Caco-2 (cell line): Measurements from ENCODE around the gene ASPN. TPM values are rescaled to one million over a fixed set of nuclear protein-coding genes. Genes with fewer than 3 reads are reported as not detected.

Source experiments
- BruUV-seq: library from RNA; stranded (reverse); fragments of 400-500 nt; replicated peaks from 2 replicates; lab custom pipeline; 2021; lab: Mats Ljungman, UMichigan
- CTCF ChIA-PET: fragments of 300-600 bp; sonication (Branson Sonifier 250); formaldehyde crosslinking; loops from one replicate; lab custom pipeline; 2022; ENCODE audit warnings: antibody characterized with exemption; lab: Charles Lee
- POLR2A ChIA-PET: fragments of 300-600 bp; sonication (Branson Sonifier 250); formaldehyde crosslinking; loops from one replicate; lab custom pipeline; 2022; ENCODE audit warnings: antibody characterized with exemption; lab: Charles Lee
- DNase-seq, 2 experiments: peaks; one replicate each; pipeline versions ENCODE4 v3.0.0 to v3.0.0-alpha.2; 2020 to 2022
- H3K27me3 ChIP-seq: replicated peaks from 2 replicates; pipeline ENCODE4 v1.6.0; 2011; ENCODE audit warnings: low read length; ENCODE audit not compliant: control insufficient read depth, insufficient read depth
- H3K36me3 ChIP-seq: 2 replicates; pipeline ENCODE4 v1.5.1; 2011; ENCODE audit warnings: low read length; ENCODE audit not compliant: control insufficient read depth, insufficient read depth
- H3K4me1 ChIP-seq: fragments of 250-450 bp; sonication (Bioruptor Pico); 2 replicates; pipeline ENCODE4 v1.5.1; 2020; ENCODE audit warnings: mild to moderate bottlenecking
- H3K4me3 ChIP-seq: 2 replicates; pipeline ENCODE4 v1.5.1; 2011; ENCODE audit warnings: low read depth, mild to moderate bottlenecking, control low read depth, low read length
- H3K9me3 ChIP-seq: fragments of 250-450 bp; sonication (Bioruptor Pico); 2 replicates; pipeline ENCODE4 v1.5.1; 2020; ENCODE audit warnings: mild to moderate bottlenecking, moderate library complexity
- H3K27ac Mint-ChIP-seq: one replicate; pipeline ENCODE4 v1.8.0; 2022; ENCODE audit warnings: mixed read lengths; ENCODE audit not compliant: unreplicated experiment
- H3K27me3 Mint-ChIP-seq: one replicate; pipeline ENCODE4 v1.8.0; 2022; ENCODE audit warnings: mixed read lengths; ENCODE audit not compliant: insufficient read depth, unreplicated experiment
- H3K36me3 Mint-ChIP-seq: one replicate; pipeline ENCODE4 v1.8.0; 2022; ENCODE audit warnings: mild to moderate bottlenecking, mixed read lengths; ENCODE audit not compliant: insufficient read depth, unreplicated experiment
- H3K4me1 Mint-ChIP-seq: one replicate; pipeline ENCODE4 v1.8.0; 2022; ENCODE audit warnings: low read depth, mixed read lengths; ENCODE audit not compliant: unreplicated experiment
- H3K4me3 Mint-ChIP-seq: one replicate; pipeline ENCODE4 v1.8.0; 2022; ENCODE audit warnings: mild to moderate bottlenecking, moderate library complexity, mixed read lengths; ENCODE audit not compliant: unreplicated experiment
- H3K9me3 Mint-ChIP-seq: one replicate; pipeline ENCODE4 v1.8.0; 2022; ENCODE audit warnings: mixed read lengths; ENCODE audit not compliant: unreplicated experiment
- intact Hi-C: fragments of 100-400 bp; cut with micrococcal nuclease; formaldehyde crosslinking; loops from one replicate; pipeline ENCODE4 v1.10.0; 2022; ENCODE audit not compliant: unreplicated experiment
- microRNA-seq: library from miRNA; unstranded; fragments of <30 nt; microRNA quantifications from one replicate; pipeline ENCODE4 v1.2.0, GENCODE V29; 2022
- total RNA-seq: library from RNA; stranded (reverse); gene quantifications from 2 replicates; pipeline ENCODE4 v1.2.3, GENCODE V29; 2022
- TF ChIP-seq, protein P1 (sequence below), 2 experiments: fragments of 200-600 bp in 1 of 2; IDR thresholded peaks; 1 replicate in 1 of 2; 2 replicates in 1 of 2; pipeline versions ENCODE4 v1.5.1 to v1.8.0; 2011 to 2022; ENCODE audit warnings: antibody characterized with exemption in 1 of 2, control low read depth in 1 of 2, inconsistent platforms in 1 of 2, low read depth in 1 of 2, low read length in 1 of 2, mild to moderate bottlenecking in 1 of 2, moderate library complexity in 1 of 2; ENCODE audit not compliant: insufficient read depth in 1 of 2, severe bottlenecking in 1 of 2, unreplicated experiment in 1 of 2

Gene ASPN
- total RNA-seq, 1 experiment from 2014 or later = not detected

DNA sequence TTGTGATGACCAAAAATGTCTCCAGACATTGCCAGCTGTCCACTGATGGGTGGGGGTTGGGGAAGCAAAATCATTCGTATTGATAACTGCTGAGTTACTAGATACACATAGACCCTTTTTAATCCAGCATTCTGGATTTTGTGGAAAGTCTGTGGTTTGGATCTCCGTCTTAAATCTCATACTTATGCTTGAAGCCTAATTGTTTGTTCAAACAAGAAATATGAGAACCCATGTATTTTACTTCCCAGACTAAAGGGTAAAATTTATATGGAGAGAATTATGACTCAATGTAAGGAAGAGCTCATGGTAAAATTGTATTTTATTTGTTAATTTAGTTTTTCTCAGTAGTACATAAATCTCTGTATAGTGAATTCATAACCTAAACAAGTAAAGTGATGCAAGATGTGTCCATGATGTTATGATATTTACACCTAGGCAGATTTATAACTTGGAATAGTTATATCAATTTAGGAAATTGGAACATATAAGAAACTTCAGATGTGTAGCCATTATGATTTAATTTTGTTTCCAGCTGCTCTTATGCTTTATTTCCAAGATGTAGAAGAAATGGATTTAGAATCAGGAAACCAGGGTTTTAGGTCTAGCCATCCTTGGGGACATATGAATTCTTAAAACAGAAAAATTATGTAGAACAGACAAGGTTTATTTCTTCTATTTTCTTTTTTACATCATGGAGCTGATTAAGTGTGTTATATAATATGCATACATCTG is 73.4 kb downstream of the ASPN start:
- H3K4me1 ChIP-seq = no peaks in the 10 kb centered on the region
- Mint-ChIP-seq H3K27ac (no peak overlapping the region), H3K4me3 (no peak overlapping the region), H3K27me3 (no peaks in the 10 kb centered on the region), H3K36me3 (peaks cover 5% of the 10 kb centered on the region), H3K9me3 (no peaks in the 10 kb centered on the region), H3K4me1 (peaks cover 6% of the 10 kb centered on the region)
- DNase-seq = no peak
- H3K9me3 ChIP-seq = no peaks in the 10 kb centered on the region
- ChIA-PET CTCF (no interaction called here), POLR2A (no interaction called here)
- no peak overlapping the region for H3K4me3 ChIP-seq
- no peaks in the 10 kb centered on the region for H3K36me3 ChIP-seq
- no TSS peak for BruUV-seq
- intact Hi-C loops = no loop called here
- no peaks in the 10 kb centered on the region for H3K27me3 ChIP-seq
- TF ChIP-seq, protein P1, sequence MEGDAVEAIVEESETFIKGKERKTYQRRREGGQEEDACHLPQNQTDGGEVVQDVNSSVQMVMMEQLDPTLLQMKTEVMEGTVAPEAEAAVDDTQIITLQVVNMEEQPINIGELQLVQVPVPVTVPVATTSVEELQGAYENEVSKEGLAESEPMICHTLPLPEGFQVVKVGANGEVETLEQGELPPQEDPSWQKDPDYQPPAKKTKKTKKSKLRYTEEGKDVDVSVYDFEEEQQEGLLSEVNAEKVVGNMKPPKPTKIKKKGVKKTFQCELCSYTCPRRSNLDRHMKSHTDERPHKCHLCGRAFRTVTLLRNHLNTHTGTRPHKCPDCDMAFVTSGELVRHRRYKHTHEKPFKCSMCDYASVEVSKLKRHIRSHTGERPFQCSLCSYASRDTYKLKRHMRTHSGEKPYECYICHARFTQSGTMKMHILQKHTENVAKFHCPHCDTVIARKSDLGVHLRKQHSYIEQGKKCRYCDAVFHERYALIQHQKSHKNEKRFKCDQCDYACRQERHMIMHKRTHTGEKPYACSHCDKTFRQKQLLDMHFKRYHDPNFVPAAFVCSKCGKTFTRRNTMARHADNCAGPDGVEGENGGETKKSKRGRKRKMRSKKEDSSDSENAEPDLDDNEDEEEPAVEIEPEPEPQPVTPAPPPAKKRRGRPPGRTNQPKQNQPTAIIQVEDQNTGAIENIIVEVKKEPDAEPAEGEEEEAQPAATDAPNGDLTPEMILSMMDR (IDR thresholded peaks at IDR 0.05; ENCODE audit: insufficient read depth in 1 of 2, low read depth in 1 of 2, low read length in 1 of 2, severe bottlenecking in 1 of 2, unreplicated experiment in 1 of 2) = no peak

DNA sequence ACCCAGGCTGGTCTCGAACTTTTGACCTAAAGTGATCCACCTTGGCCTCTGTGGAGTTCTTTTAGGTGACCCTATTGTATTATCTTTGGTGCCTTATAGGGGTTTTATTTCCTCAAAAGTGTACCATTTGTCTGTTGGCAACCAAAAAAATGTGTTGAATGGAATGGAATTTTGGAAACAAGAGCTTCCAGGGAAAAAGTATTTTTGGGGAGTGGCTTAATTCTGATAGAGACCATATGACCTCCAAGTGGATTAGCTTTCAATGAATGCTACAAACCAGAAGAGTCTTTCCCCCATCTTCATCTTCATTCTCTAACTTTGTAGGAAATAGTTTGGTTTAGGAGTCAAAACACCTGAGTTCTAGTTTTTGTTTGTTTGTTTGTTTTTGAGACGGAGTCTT is 74.5 kb downstream of the ASPN start:
- H3K9me3 ChIP-seq = no peaks in the 10 kb centered on the region
- Mint-ChIP-seq H3K27ac (no peak overlapping the region), H3K4me3 (no peak overlapping the region), H3K27me3 (no peaks in the 10 kb centered on the region), H3K9me3 (no peaks in the 10 kb centered on the region), H3K4me1 (peaks cover 6% of the 10 kb centered on the region), H3K36me3 (peaks cover 5% of the 10 kb centered on the region)
- intact Hi-C loops = no loop called here
- TF ChIP-seq, protein P1 (IDR thresholded peaks at IDR 0.05; ENCODE audit: insufficient read depth in 1 of 2, low read depth in 1 of 2, low read length in 1 of 2, severe bottlenecking in 1 of 2, unreplicated experiment in 1 of 2) = no peak
- no peaks in the 10 kb centered on the region for H3K36me3 ChIP-seq
- no peak for DNase-seq
- H3K4me1 ChIP-seq = no peaks in the 10 kb centered on the region
- H3K4me3 ChIP-seq = no peak overlapping the region
- CTCF ChIA-PET = no interaction called here
- H3K27me3 ChIP-seq = no peaks in the 10 kb centered on the region
- POLR2A ChIA-PET = no interaction called here
- BruUV-seq = no TSS peak

DNA sequence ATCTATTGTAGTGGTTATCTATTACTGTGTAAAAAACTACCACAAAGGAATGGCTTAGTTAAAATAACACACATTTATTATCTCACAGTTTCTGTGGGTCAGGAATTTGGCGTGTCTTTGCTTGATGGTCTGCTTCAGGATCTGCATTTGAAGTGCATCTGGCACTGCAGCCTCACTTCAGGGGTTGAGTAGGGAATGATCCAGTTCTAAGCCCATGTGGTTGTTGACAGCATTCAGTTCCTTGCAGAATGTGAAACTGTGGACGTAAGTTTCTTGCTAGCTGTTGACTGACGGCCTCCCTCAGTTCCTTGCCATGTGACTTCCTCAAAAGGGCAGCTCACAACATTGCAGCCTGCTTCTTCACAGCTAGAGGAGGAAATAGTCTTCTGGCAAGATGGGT is 75.8 kb downstream of the ASPN start:
- CTCF ChIA-PET = no interaction called here

More for the DNA sequence above, 75.8 kb downstream of the ASPN start:
- Mint-ChIP-seq H3K9me3 (no peaks in the 10 kb centered on the region), H3K36me3 (peaks cover 5% of the 10 kb centered on the region), H3K27ac (no peak overlapping the region), H3K4me1 (peaks cover 6% of the 10 kb centered on the region), H3K4me3 (no peak overlapping the region), H3K27me3 (no peaks in the 10 kb centered on the region)
- H3K4me3 ChIP-seq = no peak overlapping the region
- H3K9me3 ChIP-seq = no peaks in the 10 kb centered on the region
- BruUV-seq = no TSS peak
- no peaks in the 10 kb centered on the region for H3K4me1 ChIP-seq
- DNase-seq = no peak
- POLR2A ChIA-PET = no interaction called here
- no peaks in the 10 kb centered on the region for H3K27me3 ChIP-seq
- intact Hi-C loops = no loop called here
- no peaks in the 10 kb centered on the region for H3K36me3 ChIP-seq
- TF ChIP-seq, protein P1 (IDR thresholded peaks at IDR 0.05; ENCODE audit: insufficient read depth in 1 of 2, low read depth in 1 of 2, low read length in 1 of 2, severe bottlenecking in 1 of 2, unreplicated experiment in 1 of 2) = no peak

Small RNA genes lying within 50 kb of the gene (microRNA-seq; reads per million reads assigned to microRNA genes)
- not detected for gene MIR4670

Other genes with a start within 250 kb of the ASPN start
- 127 and 138 TPM in 2 replicates for gene IARS1, start 188.8 kb downstream of the ASPN start, total RNA-seq
- 22.3 and 29.4 TPM in 2 replicates for gene NOL8, start 157.2 kb downstream of the ASPN start, total RNA-seq
- gene CENPP, start 156.6 kb downstream of the ASPN start, total RNA-seq = 7.6 and 7.8 TPM in 2 replicates
- gene OGN, start 77.9 kb downstream of the ASPN start, total RNA-seq = not detected in 2 replicates
- gene OMD, start 58.0 kb downstream of the ASPN start, total RNA-seq = not detected in 2 replicates
- gene ECM2, start 53.5 kb upstream of the ASPN start, total RNA-seq = not detected in 2 replicates
- 5.0 and 5.4 TPM in 2 replicates for gene IPPK, start 187.6 kb upstream of the ASPN start, total RNA-seq